Bronchus fibroblast of lung (primary cell): Measurements from ENCODE around the gene KREMEN2. TPM values are rescaled to one million over a fixed set of nuclear protein-coding genes. Genes with fewer than 3 reads are reported as not detected.

Source experiments
- total RNA-seq: library from RNA; depleted of rRNA; stranded (reverse); fragments of >200 nt; gene quantifications from 2 replicates; pipeline ENCODE4 v1.2.3, GENCODE V29; 2015

Gene KREMEN2
- 0.15 TPM in 1 of 2 replicates, not detected in the other for total RNA-seq

DNA sequence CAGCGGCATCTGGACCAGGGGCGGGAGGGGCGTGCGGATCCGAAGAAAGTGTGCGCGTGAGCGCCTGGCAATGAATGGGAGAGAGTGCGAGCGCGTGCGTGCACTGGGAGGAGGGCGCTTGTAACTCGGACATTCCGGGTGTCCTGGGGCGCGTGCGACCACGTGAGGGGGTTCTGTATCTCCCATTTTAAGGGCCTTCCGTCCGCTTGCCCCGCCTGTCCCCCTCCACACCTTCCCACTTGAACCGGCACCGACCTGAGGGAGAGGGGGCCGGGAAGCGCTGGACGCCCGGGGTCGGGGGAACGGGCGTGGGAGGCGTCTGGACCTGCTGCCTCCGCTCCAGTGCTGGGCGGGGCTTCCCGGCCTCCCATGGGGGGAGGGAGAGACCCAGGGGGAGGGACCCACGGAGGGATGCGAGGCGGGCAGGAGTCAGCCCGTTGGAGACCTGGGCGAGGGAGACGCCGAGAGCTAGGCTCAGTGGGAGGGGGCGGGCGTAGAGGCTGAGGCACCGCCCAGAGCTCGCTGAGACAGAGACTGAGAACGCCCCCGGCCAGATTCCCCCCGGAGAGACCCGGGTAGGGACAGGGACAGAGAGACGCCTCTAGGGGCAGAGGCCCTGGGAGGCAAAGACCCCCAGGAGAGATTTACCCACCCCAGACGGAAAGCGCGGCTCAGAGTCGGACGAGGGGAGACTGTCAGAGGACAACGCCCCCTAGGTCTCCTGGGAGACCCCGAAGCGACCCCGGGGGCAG is at the start of gene KREMEN2:
Gene KREMEN2 (plus strand): TSS at position 553 of the 752 bp plus-strand sequence. CDS start 246 bp downstream, outside the sequence.

DNA sequence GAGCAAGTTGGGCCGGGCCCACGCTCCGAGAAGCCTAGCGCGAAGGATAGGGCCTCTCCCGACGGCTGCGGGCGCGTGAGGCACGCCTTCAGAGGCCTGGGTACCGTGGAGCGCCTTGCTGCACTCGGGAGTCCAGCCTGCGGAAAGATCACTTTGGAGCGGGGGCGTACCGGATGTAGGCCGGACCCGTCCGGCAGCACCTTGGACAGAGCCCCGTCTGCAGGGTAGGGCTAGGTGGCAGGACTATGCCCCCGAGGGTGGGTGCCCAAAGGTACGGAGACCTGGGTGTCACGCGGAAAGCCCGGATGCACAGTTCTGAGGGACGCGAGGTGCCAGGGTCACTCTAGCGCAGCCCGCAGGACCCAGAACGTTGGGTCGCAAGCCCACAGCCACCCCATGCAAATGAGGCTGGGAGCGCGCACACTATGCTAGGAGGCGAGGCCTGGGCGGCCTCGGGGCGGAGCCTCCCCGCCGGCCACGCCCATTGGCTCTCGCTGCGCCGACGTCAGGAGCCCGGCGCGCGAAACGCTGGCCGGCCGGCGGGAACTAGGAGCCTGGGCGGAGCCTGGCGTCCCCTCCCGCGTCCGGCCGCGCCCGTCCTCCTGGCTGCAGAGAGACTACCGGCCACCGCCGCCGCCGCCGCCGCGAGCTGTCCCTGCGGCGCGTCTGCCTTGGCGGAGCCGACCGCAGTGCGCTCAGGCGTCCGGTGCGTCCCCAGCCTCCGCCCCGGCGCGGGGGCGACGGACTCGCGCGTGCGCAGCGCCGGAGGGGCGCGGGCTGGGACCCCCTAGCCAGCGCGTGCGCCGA is 4.9 kb downstream of the KREMEN2 start, which contains the start of gene PAQR4:
Gene PAQR4 (plus strand): TSS at position 611 of the 807 bp plus-strand sequence. CDS start 327 bp downstream, outside the sequence.

DNA sequence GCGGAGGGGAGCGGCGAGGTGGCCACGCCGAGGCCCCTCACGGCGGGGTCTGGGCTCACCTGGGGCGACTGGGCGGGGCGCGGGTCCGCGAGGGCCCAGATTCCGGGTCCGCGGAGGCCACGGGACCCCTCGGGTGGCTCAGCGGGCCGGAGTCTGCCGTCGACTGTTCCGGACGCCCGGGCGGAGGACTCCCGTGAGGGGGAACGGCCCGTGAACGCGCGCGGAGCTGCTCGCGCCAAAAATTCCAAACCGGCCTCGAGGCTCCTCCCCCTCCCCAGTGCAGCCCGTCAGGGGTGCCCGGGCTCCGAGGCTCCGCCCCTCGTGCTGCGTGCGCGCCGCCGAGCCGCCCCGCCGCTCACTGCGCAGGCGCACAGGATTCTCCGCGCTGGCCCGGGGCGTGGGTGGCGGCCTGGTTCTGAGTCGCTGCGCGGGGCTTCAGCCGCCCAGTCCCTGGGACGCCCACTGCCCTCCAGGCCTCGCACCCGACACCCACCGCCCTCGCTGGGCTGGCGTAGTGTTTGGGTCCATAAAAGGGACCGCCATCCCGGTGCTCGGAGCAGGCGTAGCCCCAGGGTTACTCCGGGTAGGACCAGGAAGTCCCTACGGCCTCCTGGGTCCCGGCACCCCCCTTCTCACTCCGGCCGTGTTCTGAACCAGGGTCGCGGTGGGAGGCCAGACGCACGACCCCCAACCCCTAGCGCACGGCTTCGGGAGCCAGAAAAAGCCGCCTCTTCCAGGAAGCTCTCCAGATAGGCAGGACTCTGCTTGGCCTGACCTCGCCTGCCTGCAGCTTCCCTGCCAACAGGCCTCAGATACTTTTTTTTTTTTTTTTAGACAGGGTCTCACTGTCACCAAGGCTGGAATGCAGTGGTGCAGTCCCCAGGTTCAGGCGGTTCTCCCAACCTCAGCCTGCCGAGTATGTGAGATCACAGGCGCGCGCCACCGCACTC is 16.4 kb downstream of the KREMEN2 start, which contains the start of gene PKMYT1:
Gene PKMYT1 (minus strand): TSS at position 220 of the 950 bp plus-strand sequence. CDS start 789 bp downstream, outside the sequence.

GRCh38 chr16:3012828-3013420 is 48.8 kb downstream of the KREMEN2 start, which contains the start of gene CLDN9:
Gene CLDN9, plus strand, starts transcription at chr16:3012923. Its CDS starts 440 bp downstream, at chr16:3013363.

Other genes with a start within 250 kb of the KREMEN2 start
- gene PRSS27, start 244.1 kb upstream of the KREMEN2 start, total RNA-seq, result 0.50 and 0.74 TPM in 2 replicates
- 43.3 and 52.5 TPM in 2 replicates for gene SRRM2, start 211.6 kb upstream of the KREMEN2 start, total RNA-seq
- 333 and 369 TPM in 2 replicates for gene ELOB, start 187.0 kb upstream of the KREMEN2 start, total RNA-seq
- gene PRSS33, start 176.7 kb upstream of the KREMEN2 start, total RNA-seq, result not detected in 2 replicates
- not detected in 2 replicates for gene PRSS41, start 165.8 kb upstream of the KREMEN2 start, total RNA-seq
- not detected in 2 replicates for gene PRSS21, start 147.0 kb upstream of the KREMEN2 start, total RNA-seq
- gene ZG16B, start 134.0 kb upstream of the KREMEN2 start, total RNA-seq, result 0.45 and 1.0 TPM in 2 replicates
- not detected in 2 replicates for gene PRSS22, start 106.1 kb upstream of the KREMEN2 start, total RNA-seq
- 72.8 and 91.0 TPM in 2 replicates for gene FLYWCH2, start 81.1 kb upstream of the KREMEN2 start, total RNA-seq
- gene FLYWCH1, start 52.3 kb upstream of the KREMEN2 start, total RNA-seq, result 34.6 and 35.1 TPM in 2 replicates
- 19.6 and 24.9 TPM in 2 replicates for gene PAQR4, start 5.1 kb downstream of the KREMEN2 start, total RNA-seq
- gene PKMYT1, start 16.2 kb downstream of the KREMEN2 start, total RNA-seq, result 47.6 and 51.1 TPM in 2 replicates
- not detected in 2 replicates for gene CLDN9, start 48.6 kb downstream of the KREMEN2 start, total RNA-seq
- gene CLDN6, start 53.9 kb downstream of the KREMEN2 start, total RNA-seq, result 0.15 and 0.17 TPM in 2 replicates
- 376 and 378 TPM in 2 replicates for gene TNFRSF12A, start 56.1 kb downstream of the KREMEN2 start, total RNA-seq
- 59.5 and 72.5 TPM in 2 replicates for gene HCFC1R1, start 59.7 kb downstream of the KREMEN2 start, total RNA-seq
- gene THOC6, start 59.8 kb downstream of the KREMEN2 start, total RNA-seq, result 39.4 and 46.1 TPM in 2 replicates
- not detected in 2 replicates for gene BICDL2, start 72.7 kb downstream of the KREMEN2 start, total RNA-seq
- under 0.01 TPM in 2 replicates for gene MMP25, start 82.3 kb downstream of the KREMEN2 start, total RNA-seq
- 24.1 and 25.2 TPM in 2 replicates for gene IL32, start 101.4 kb downstream of the KREMEN2 start, total RNA-seq
- not detected in 2 replicates for gene ZSCAN10, start 135.0 kb downstream of the KREMEN2 start, total RNA-seq
- 13.8 and 14.6 TPM in 2 replicates for gene ZNF205, start 148.3 kb downstream of the KREMEN2 start, total RNA-seq
- gene ZNF213, start 170.8 kb downstream of the KREMEN2 start, total RNA-seq, result 4.2 TPM in 2 replicates
- gene OR1F1, start 223.9 kb downstream of the KREMEN2 start, total RNA-seq, result not detected in 2 replicates